Smooth muscle cell (in vitro differentiated cells): ENCODE measurements around the gene CCDC183. TPM values are rescaled to one million over a fixed set of nuclear protein-coding genes. Genes with fewer than 3 reads are reported as not detected.

Experiments
- microRNA-seq: library from miRNA; unstranded; fragments of <30 nt; microRNA quantifications from one replicate; pipeline ENCODE4, GENCODE V29; 2016; ENCODE audit warnings: borderline number of aligned reads
- polyA plus RNA-seq: library from polyadenylated mRNA; unstranded; fragments of >200 nt; fragmentation: Nextera tagmentation; extraction: Ambion mirVana; gene quantifications from 2 replicates; pipeline ENCODE4 v1.2.1, GENCODE V29; 2016
- small RNA-seq: library from RNA; depleted of rRNA; stranded (forward); fragments of <200 nt; gene quantifications from one replicate; pipeline ENCODE3, GENCODE V24; 2014
- total RNA-seq: library from RNA; depleted of rRNA; stranded (reverse); fragments of >200 nt; gene quantifications from 2 replicates; pipeline ENCODE4 v1.2.3, GENCODE V29; 2014

Gene CCDC183
- total and polyA plus RNA-seq, 2 experiments from 2014 or later: 2.0 to 3.7 TPM

Small RNA genes lying within 50 kb of the gene (microRNA-seq; reads per million reads assigned to microRNA genes)
- gene MIR4292: not detected
- gene MIR6722: not detected

Small RNA genes lying within 50 kb of the gene (small RNA-seq; reads per million reads assigned to genes)
- gene AL355987.2 (not detected), gene ATP6V1G1P3 (not detected), gene MIR4292 (not detected), gene MIR6722 (not detected)

Other genes with a start within 250 kb of the CCDC183 start
- 60.3 and 61.8 TPM in 2 replicates for gene EGFL7, start 133.4 kb upstream of the CCDC183 start, total RNA-seq
- gene EGFL7, start 133.4 kb upstream of the CCDC183 start, polyA plus RNA-seq: 196 and 239 TPM in 2 replicates
- gene AGPAT2, start 108.9 kb upstream of the CCDC183 start, total RNA-seq: 42.9 and 48.6 TPM in 2 replicates
- gene AGPAT2, start 108.9 kb upstream of the CCDC183 start, polyA plus RNA-seq: 105 and 122 TPM in 2 replicates
- gene DIPK1B, start 83.8 kb upstream of the CCDC183 start, total RNA-seq: 14.6 and 25.5 TPM in 2 replicates
- 57.8 and 58.5 TPM in 2 replicates for gene DIPK1B, start 83.8 kb upstream of the CCDC183 start, polyA plus RNA-seq
- gene LCN10, start 53.4 kb upstream of the CCDC183 start, total RNA-seq: not detected in 2 replicates
- gene LCN10, start 53.4 kb upstream of the CCDC183 start, polyA plus RNA-seq: not detected in 2 replicates
- gene LCN6, start 47.8 kb upstream of the CCDC183 start, total RNA-seq: not detected in 2 replicates
- gene LCN6, start 47.8 kb upstream of the CCDC183 start, polyA plus RNA-seq: not detected in 2 replicates
- not detected in 2 replicates for gene LCN8, start 38.1 kb upstream of the CCDC183 start, total RNA-seq
- gene LCN8, start 38.1 kb upstream of the CCDC183 start, polyA plus RNA-seq: not detected in 2 replicates
- gene LCN15, start 31.8 kb upstream of the CCDC183 start, total RNA-seq: not detected in 2 replicates
- gene LCN15, start 31.8 kb upstream of the CCDC183 start, polyA plus RNA-seq: not detected in 2 replicates
- gene TMEM141, start 5.0 kb upstream of the CCDC183 start, total RNA-seq: 59.2 and 75.4 TPM in 2 replicates
- gene TMEM141, start 5.0 kb upstream of the CCDC183 start, polyA plus RNA-seq: 112 and 118 TPM in 2 replicates
- gene RABL6, start 11.6 kb downstream of the CCDC183 start, total RNA-seq: 41.5 and 54.3 TPM in 2 replicates
- gene RABL6, start 11.6 kb downstream of the CCDC183 start, polyA plus RNA-seq: 81.6 and 97.2 TPM in 2 replicates
- 1.2 and 1.8 TPM in 2 replicates for gene AJM1, start 46.1 kb downstream of the CCDC183 start, total RNA-seq
- 2.9 and 3.7 TPM in 2 replicates for gene AJM1, start 46.1 kb downstream of the CCDC183 start, polyA plus RNA-seq
- 110 and 173 TPM in 2 replicates for gene PHPT1, start 53.1 kb downstream of the CCDC183 start, total RNA-seq
- 381 and 435 TPM in 2 replicates for gene PHPT1, start 53.1 kb downstream of the CCDC183 start, polyA plus RNA-seq
- gene MAMDC4, start 56.0 kb downstream of the CCDC183 start, total RNA-seq: 3.8 TPM in 2 replicates
- gene MAMDC4, start 56.0 kb downstream of the CCDC183 start, polyA plus RNA-seq: 7.5 and 8.0 TPM in 2 replicates
- 304 and 306 TPM in 2 replicates for gene EDF1, start 70.0 kb downstream of the CCDC183 start, total RNA-seq
- 492 and 548 TPM in 2 replicates for gene EDF1, start 70.0 kb downstream of the CCDC183 start, polyA plus RNA-seq
- 6.2 and 7.0 TPM in 2 replicates for gene TRAF2, start 90.2 kb downstream of the CCDC183 start, total RNA-seq
- gene TRAF2, start 90.2 kb downstream of the CCDC183 start, polyA plus RNA-seq: 15.9 and 18.0 TPM in 2 replicates
- gene FBXW5, start 148.4 kb downstream of the CCDC183 start, total RNA-seq: 70.5 and 103 TPM in 2 replicates
- 105 and 109 TPM in 2 replicates for gene FBXW5, start 148.4 kb downstream of the CCDC183 start, polyA plus RNA-seq
- not detected in 2 replicates for gene C8G, start 148.9 kb downstream of the CCDC183 start, total RNA-seq
- 1.4 TPM in 1 of 2 replicates, not detected in the other for gene C8G, start 148.9 kb downstream of the CCDC183 start, polyA plus RNA-seq
- gene LCN12, start 155.9 kb downstream of the CCDC183 start, total RNA-seq: not detected in 2 replicates
- gene LCN12, start 155.9 kb downstream of the CCDC183 start, polyA plus RNA-seq: not detected in 2 replicates
- 119 and 145 TPM in 2 replicates for gene PTGDS, start 181.2 kb downstream of the CCDC183 start, total RNA-seq
- 597 and 611 TPM in 2 replicates for gene PTGDS, start 181.2 kb downstream of the CCDC183 start, polyA plus RNA-seq
- gene LCNL1, start 186.7 kb downstream of the CCDC183 start, total RNA-seq: 0.67 and 1.1 TPM in 2 replicates
- gene LCNL1, start 186.7 kb downstream of the CCDC183 start, polyA plus RNA-seq: 0.85 and 0.89 TPM in 2 replicates
- 27.4 and 29.0 TPM in 2 replicates for gene PAXX, start 196.1 kb downstream of the CCDC183 start, total RNA-seq
- gene PAXX, start 196.1 kb downstream of the CCDC183 start, polyA plus RNA-seq: 61.4 and 62.0 TPM in 2 replicates
- 15.2 and 36.8 TPM in 2 replicates for gene CLIC3, start 200.2 kb downstream of the CCDC183 start, total RNA-seq
- gene CLIC3, start 200.2 kb downstream of the CCDC183 start, polyA plus RNA-seq: 43.9 and 69.9 TPM in 2 replicates
- gene ABCA2, start 231.9 kb downstream of the CCDC183 start, total RNA-seq: 15.9 and 23.0 TPM in 2 replicates
- gene ABCA2, start 231.9 kb downstream of the CCDC183 start, polyA plus RNA-seq: 26.2 and 29.0 TPM in 2 replicates
- gene FUT7, start 235.8 kb downstream of the CCDC183 start, total RNA-seq: not detected in 2 replicates
- 0.51 TPM in 1 of 2 replicates, not detected in the other for gene FUT7, start 235.8 kb downstream of the CCDC183 start, polyA plus RNA-seq
- gene NPDC1, start 249.8 kb downstream of the CCDC183 start, total RNA-seq: 5.9 and 9.9 TPM in 2 replicates
- gene NPDC1, start 249.8 kb downstream of the CCDC183 start, polyA plus RNA-seq: 19.3 and 38.8 TPM in 2 replicates